Gastroesophageal sphincter (tissue), 3 donors: ENCODE measurements around the gene CEP89.

Experiments
- POLR2A ChIP-seq, 2 donors: fragments of 450-650 bp; IDR thresholded peaks; one replicate each; pipeline ENCODE4 v1.6.1; 2017; ENCODE audit warnings: antibody characterized with exemption in 2 of 2, mild to moderate bottlenecking in 2 of 2, moderate library complexity in 1 of 2
- TF ChIP-seq, protein P1 (sequence below), 4 experiments: fragments of 200-600 bp in 2 of 4; fragments of 450-650 bp in 2 of 4; sonication (generic) in 1 of 4; IDR thresholded peaks; one replicate each; pipeline ENCODE4 v1.5.1; 2017 to 2019; ENCODE audit warnings: antibody characterized with exemption in 4 of 4, mild to moderate bottlenecking in 2 of 4, moderate library complexity in 2 of 4

DNA sequence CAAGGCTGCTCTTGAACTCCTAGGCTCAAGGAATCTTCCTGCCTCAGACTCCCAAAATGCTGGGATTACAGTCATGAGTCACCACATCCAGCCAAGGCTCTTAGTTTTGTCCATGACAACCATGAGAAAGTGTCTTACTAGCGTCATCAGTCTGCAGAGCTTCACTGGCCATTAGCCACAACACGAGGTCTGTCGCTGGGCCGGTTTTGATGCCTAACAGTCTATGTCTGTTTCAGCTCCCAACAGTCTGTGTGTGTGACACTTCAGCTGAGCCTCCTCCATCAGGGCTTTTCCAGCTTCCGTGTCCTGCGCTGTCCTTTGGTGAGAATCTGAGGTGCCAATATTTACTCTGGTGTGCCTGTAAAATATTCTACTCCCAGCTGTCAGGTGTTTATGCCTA, 47.6 kb downstream of the CEP89 start:
- TF ChIP-seq POLR2A (IDR thresholded peaks at IDR 0.05): no peak
- TF ChIP-seq, protein P1, sequence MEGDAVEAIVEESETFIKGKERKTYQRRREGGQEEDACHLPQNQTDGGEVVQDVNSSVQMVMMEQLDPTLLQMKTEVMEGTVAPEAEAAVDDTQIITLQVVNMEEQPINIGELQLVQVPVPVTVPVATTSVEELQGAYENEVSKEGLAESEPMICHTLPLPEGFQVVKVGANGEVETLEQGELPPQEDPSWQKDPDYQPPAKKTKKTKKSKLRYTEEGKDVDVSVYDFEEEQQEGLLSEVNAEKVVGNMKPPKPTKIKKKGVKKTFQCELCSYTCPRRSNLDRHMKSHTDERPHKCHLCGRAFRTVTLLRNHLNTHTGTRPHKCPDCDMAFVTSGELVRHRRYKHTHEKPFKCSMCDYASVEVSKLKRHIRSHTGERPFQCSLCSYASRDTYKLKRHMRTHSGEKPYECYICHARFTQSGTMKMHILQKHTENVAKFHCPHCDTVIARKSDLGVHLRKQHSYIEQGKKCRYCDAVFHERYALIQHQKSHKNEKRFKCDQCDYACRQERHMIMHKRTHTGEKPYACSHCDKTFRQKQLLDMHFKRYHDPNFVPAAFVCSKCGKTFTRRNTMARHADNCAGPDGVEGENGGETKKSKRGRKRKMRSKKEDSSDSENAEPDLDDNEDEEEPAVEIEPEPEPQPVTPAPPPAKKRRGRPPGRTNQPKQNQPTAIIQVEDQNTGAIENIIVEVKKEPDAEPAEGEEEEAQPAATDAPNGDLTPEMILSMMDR (IDR thresholded peaks at IDR 0.05): no peak
